Gastroesophageal sphincter (tissue), 3 donors: Measurements from ENCODE around the gene PRDX1.

Source experiments
- EP300 ChIP-seq: sonication (generic); formaldehyde crosslinking; IDR thresholded peaks from one replicate; pipeline ENCODE4 v1.6.1; 2017; ENCODE audit warnings: antibody characterized with exemption, mild to moderate bottlenecking
- POLR2A ChIP-seq, 2 donors: fragments of 450-650 bp; IDR thresholded peaks; one replicate each; pipeline ENCODE4 v1.6.1; 2017; ENCODE audit warnings: antibody characterized with exemption in 2 of 2, mild to moderate bottlenecking in 2 of 2, moderate library complexity in 1 of 2
- POLR2AphosphoS5 ChIP-seq: sonication (generic); formaldehyde crosslinking; IDR thresholded peaks from one replicate; pipeline ENCODE4 v1.6.1; 2017; ENCODE audit warnings: antibody characterized with exemption
- TF ChIP-seq, protein P1 (sequence below), 4 experiments: fragments of 200-600 bp in 2 of 4; fragments of 450-650 bp in 2 of 4; sonication (generic) in 1 of 4; IDR thresholded peaks; one replicate each; pipeline ENCODE4 v1.5.1; 2017 to 2019; ENCODE audit warnings: antibody characterized with exemption in 4 of 4, mild to moderate bottlenecking in 2 of 4, moderate library complexity in 2 of 4

DNA sequence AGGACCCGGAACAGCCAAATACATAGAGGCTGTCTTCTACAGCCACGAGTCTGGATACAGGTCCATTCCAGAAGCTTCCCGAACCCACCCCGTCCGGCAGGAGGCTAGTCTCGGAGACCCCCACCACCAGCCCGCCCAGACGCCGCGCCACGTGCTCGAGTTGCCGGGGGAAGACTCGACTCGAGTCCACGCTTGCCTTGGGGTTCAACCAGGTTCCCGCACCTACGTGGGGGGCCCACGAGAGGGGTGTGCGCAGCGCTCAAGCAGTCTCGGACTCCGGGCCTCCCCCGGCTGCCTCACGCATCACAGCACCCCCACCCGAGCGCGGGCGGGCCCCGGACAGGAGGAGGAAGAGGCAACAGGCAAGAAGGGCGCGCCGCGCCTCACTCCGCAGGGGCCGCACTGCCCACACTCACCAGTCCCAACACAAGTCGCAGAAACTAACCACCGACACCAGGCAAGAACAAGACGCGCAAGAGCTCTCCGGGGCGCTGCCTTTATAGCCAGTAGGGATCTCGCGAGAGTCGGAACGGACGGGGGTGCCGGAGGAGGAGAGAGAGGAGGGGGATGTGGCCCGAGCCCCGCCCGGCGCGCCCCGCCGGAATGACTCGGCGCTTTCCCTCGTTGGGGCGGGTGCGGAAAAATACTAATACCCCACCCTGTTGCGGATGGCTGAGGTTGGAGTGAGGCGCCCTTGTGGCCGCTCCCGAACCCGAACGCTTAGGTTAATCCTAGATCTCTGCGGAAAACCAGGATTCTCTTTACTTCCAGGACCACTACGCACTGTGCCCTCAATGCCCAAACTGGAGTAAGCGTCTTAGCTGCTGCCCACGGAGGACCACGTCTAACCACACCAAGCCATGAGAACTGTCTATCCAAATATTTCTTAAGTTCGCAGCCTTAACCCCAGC is at the start of gene PRDX1:
- TF ChIP-seq, protein P1, sequence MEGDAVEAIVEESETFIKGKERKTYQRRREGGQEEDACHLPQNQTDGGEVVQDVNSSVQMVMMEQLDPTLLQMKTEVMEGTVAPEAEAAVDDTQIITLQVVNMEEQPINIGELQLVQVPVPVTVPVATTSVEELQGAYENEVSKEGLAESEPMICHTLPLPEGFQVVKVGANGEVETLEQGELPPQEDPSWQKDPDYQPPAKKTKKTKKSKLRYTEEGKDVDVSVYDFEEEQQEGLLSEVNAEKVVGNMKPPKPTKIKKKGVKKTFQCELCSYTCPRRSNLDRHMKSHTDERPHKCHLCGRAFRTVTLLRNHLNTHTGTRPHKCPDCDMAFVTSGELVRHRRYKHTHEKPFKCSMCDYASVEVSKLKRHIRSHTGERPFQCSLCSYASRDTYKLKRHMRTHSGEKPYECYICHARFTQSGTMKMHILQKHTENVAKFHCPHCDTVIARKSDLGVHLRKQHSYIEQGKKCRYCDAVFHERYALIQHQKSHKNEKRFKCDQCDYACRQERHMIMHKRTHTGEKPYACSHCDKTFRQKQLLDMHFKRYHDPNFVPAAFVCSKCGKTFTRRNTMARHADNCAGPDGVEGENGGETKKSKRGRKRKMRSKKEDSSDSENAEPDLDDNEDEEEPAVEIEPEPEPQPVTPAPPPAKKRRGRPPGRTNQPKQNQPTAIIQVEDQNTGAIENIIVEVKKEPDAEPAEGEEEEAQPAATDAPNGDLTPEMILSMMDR (IDR thresholded peaks at IDR 0.05): peak in 2 of 4 experiments; percentile 34 to 45
- TF ChIP-seq EP300: no peak
- peak; percentile 100 for TF ChIP-seq POLR2AphosphoS5
- TF ChIP-seq POLR2A (IDR thresholded peaks at IDR 0.05): peak; percentile 99 to 100
